KMS-11 (cell line): Measurements from ENCODE around the gene KRT8.

ENCODE experiments used
- H2AFZ ChIP-seq: fragments of 200-600 bp; sonication (generic); 2 replicates; pipeline ENCODE4 v1.6.1; 2016; ENCODE audit warnings: antibody characterized with exemption, mixed run types, low read depth
- H3K27ac ChIP-seq: fragments of 200-600 bp; sonication (generic); 2 replicates; pipeline ENCODE4 v1.6.1; 2016; ENCODE audit warnings: mild to moderate bottlenecking, mixed run types
- H3K27me3 ChIP-seq: fragments of 200-600 bp; sonication (generic); 2 replicates; pipeline ENCODE4 v1.6.1; 2017; ENCODE audit warnings: mild to moderate bottlenecking, low read depth, mixed run types, moderate library complexity; ENCODE audit not compliant: insufficient read depth
- H3K36me3 ChIP-seq: fragments of 200-600 bp; sonication (generic); 2 replicates; pipeline ENCODE4 v1.6.1; 2017; ENCODE audit warnings: mild to moderate bottlenecking, mixed run types; ENCODE audit not compliant: insufficient read depth
- H3K4me1 ChIP-seq: fragments of 200-600 bp; sonication (generic); 2 replicates; pipeline ENCODE4 v1.6.1; 2016; ENCODE audit warnings: mild to moderate bottlenecking, low read depth, mixed run types; ENCODE audit not compliant: poor library complexity, severe bottlenecking
- H3K4me2 ChIP-seq: fragments of 200-600 bp; sonication (generic); 2 replicates; pipeline ENCODE4 v1.7.0; 2016; ENCODE audit warnings: mild to moderate bottlenecking, mixed run types
- H3K4me3 ChIP-seq: fragments of 200-600 bp; sonication (generic); IDR thresholded peaks from 2 replicates; pipeline ENCODE4 v1.6.1; 2017; ENCODE audit warnings: low read depth, low read length, mixed read lengths; ENCODE audit not compliant: insufficient read depth
- H3K79me2 ChIP-seq: fragments of 200-600 bp; sonication (generic); 2 replicates; pipeline ENCODE4 v1.6.1; 2016; ENCODE audit warnings: low read depth, mixed run types; ENCODE audit not compliant: insufficient read depth
- H3K9ac ChIP-seq: fragments of 200-600 bp; sonication (generic); 2 replicates; pipeline ENCODE4 v1.6.1; 2016; ENCODE audit warnings: mild to moderate bottlenecking, mixed run types
- H4K20me1 ChIP-seq: fragments of 200-600 bp; sonication (generic); 2 replicates; pipeline ENCODE4 v1.6.1; 2016; ENCODE audit warnings: mild to moderate bottlenecking, mixed run types; ENCODE audit not compliant: insufficient read depth
- CTCF ChIP-seq: fragments of 200-600 bp; sonication (generic); conservative IDR thresholded peaks from 2 replicates; pipeline ENCODE4 v1.6.1; 2017; ENCODE audit warnings: low read depth, mild to moderate bottlenecking, antibody characterized with exemption, low read length, moderate library complexity, mixed read lengths

The KRT8 gene

GRCh38 chr12:52909331-52909730 is 4.5 kb upstream of the KRT8 start:
- Histone ChIP-seq H2AFZ (no peak overlapping the region), H3K9ac (no peak overlapping the region), H3K4me3 (no peak overlapping the region), H3K27ac (no peak overlapping the region), H3K36me3 (no peaks in the 10 kb centered on the region), H3K27me3 (no peaks in the 10 kb centered on the region), H3K4me2 (no peak overlapping the region), H4K20me1 (no peaks in the 10 kb centered on the region), H3K4me1 (peaks cover under 1% of the 10 kb centered on the region), H3K79me2 (no peaks in the 10 kb centered on the region)
- TF ChIP-seq CTCF: no peak

GRCh38 chr12:52907092-52907810 is 2.4 kb upstream of the KRT8 start:
- H2AFZ ChIP-seq: no peak overlapping the region
- no peaks in the 10 kb centered on the region for H3K36me3 ChIP-seq
- H3K4me2 ChIP-seq: no peak overlapping the region
- H4K20me1 ChIP-seq: no peaks in the 10 kb centered on the region
- H3K79me2 ChIP-seq: no peaks in the 10 kb centered on the region
- no peak overlapping the region for H3K4me3 ChIP-seq
- peaks cover 10% of the 10 kb centered on the region for H3K4me1 ChIP-seq
- no peak for TF ChIP-seq CTCF
- H3K9ac ChIP-seq: no peak overlapping the region
- H3K27me3 ChIP-seq: no peaks in the 10 kb centered on the region
- no peak overlapping the region for H3K27ac ChIP-seq

- H3K4me2 ChIP-seq: no peak overlapping the region
- H3K4me1 ChIP-seq: peaks cover 10% of the 10 kb centered on the region
- H4K20me1 ChIP-seq: no peaks in the 10 kb centered on the region
- H2AFZ ChIP-seq: no peak overlapping the region
- H3K27me3 ChIP-seq: no peaks in the 10 kb centered on the region
- no peak overlapping the region for H3K27ac ChIP-seq
- TF ChIP-seq CTCF: no peak
- no peak overlapping the region for H3K9ac ChIP-seq
- no peak overlapping the region for H3K4me3 ChIP-seq
- H3K36me3 ChIP-seq: no peaks in the 10 kb centered on the region
- H3K79me2 ChIP-seq: no peaks in the 10 kb centered on the region
These were observed 1.3 kb upstream of the KRT8 start for GRCh38 chr12:52906191-52906601.

- H2AFZ ChIP-seq: peak overlapping the region; percentile 57; the same call in 1 of the 2 replicates
- no peak for TF ChIP-seq CTCF
- H3K27me3 ChIP-seq: no peaks in the 10 kb centered on the region
- peak overlapping the region; percentile 23; the same call in 1 of the 2 replicates for H3K9ac ChIP-seq
- H3K27ac ChIP-seq: peak overlapping the region; percentile 57
- peak overlapping the region; percentile 34 for H3K4me2 ChIP-seq
- H3K79me2 ChIP-seq: no peaks in the 10 kb centered on the region
- no peaks in the 10 kb centered on the region for H4K20me1 ChIP-seq
- no peaks in the 10 kb centered on the region for H3K36me3 ChIP-seq
- peaks cover 10% of the 10 kb centered on the region for H3K4me1 ChIP-seq
- no peak overlapping the region for H3K4me3 ChIP-seq
These were observed 894 bp downstream of the KRT8 start for GRCh38 chr12:52903855-52904508.
